ENCODE measurements around the gene MYBPC2. TPM values are rescaled to one million over a fixed set of nuclear protein-coding genes. Genes with fewer than 3 reads are reported as not detected.

The MYBPC2 gene
- total RNA-seq, 4 donors from 2014 or later: 0.29 TPM; not detected in 3

DNA sequence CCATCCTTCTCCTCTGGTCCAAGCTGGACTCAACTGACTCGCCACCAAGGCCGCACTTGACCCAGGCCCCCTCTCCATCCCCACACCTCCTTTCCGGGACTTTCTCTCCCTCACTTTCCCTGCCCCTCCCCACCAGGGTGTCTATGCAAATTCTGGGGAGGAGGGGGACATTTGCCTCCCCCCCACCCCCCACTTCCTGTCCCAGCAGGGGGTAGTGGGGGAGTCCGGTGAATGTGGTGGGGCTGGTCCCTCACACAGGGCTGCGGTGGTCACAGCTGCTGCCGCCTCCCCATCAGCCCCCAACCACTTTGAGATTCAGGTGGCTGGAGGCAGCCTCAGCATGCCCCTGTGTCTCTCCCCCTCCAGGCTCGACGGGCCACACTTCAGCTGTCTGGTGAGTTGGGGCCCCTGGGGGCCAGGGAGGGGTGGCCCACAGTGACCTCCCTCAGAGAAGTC lies 13.1 kb upstream of the MYBPC2 start:
- Histone ChIP-seq H3K4me3 (no peak overlapping the region), H3K27ac (no peak overlapping the region), H3K4me1 (peaks cover 11% of the 10 kb centered on the region), H3K9me3 (no peaks in the 10 kb centered on the region), H3K27me3 (peaks cover 63% of the 10 kb centered on the region), H3K36me3 (no peaks in the 10 kb centered on the region)
- DNase-seq (ENCODE audit: low spot score in 2 of 2): no peak
- TF ChIP-seq POLR2AphosphoS5 (IDR thresholded peaks at IDR 0.05) (no peak), POLR2A (IDR thresholded peaks at IDR 0.05) (no peak), EP300 (IDR thresholded peaks at IDR 0.05) (no peak)
- TF ChIP-seq, protein P1, sequence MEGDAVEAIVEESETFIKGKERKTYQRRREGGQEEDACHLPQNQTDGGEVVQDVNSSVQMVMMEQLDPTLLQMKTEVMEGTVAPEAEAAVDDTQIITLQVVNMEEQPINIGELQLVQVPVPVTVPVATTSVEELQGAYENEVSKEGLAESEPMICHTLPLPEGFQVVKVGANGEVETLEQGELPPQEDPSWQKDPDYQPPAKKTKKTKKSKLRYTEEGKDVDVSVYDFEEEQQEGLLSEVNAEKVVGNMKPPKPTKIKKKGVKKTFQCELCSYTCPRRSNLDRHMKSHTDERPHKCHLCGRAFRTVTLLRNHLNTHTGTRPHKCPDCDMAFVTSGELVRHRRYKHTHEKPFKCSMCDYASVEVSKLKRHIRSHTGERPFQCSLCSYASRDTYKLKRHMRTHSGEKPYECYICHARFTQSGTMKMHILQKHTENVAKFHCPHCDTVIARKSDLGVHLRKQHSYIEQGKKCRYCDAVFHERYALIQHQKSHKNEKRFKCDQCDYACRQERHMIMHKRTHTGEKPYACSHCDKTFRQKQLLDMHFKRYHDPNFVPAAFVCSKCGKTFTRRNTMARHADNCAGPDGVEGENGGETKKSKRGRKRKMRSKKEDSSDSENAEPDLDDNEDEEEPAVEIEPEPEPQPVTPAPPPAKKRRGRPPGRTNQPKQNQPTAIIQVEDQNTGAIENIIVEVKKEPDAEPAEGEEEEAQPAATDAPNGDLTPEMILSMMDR (IDR thresholded peaks at IDR 0.05): no peak
- 21% methylated on average over 8 of the region's 8 CpGs for WGBS

DNA sequence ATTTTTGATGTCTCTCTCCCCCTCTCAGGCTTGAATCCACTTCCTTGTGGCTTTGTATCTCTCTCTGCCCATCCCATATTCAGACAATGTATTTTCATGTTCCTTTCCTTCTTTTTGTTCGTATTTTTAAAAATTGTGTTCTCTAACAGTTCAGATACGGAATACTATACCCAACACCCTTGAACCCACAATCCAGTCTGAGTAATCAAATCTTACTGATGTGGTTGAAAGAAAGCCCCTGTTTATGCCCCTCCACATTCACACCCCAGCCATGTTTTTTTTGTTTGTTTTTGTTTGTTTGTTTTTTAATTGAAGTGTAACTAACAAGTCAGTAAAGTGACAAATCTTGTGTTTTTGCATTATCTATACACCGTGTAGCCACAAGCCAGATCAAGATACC lies 12.6 kb upstream of the MYBPC2 start:
- TF ChIP-seq, protein P1 (IDR thresholded peaks at IDR 0.05): no peak
- TF ChIP-seq POLR2A (IDR thresholded peaks at IDR 0.05) (no peak), EP300 (IDR thresholded peaks at IDR 0.05) (no peak), POLR2AphosphoS5 (IDR thresholded peaks at IDR 0.05) (no peak)
- DNase-seq (ENCODE audit: low spot score in 2 of 2): no peak
- Histone ChIP-seq H3K27me3 (peaks cover 63% of the 10 kb centered on the region), H3K9me3 (no peaks in the 10 kb centered on the region), H3K36me3 (no peaks in the 10 kb centered on the region), H3K4me3 (no peak overlapping the region), H3K27ac (no peak overlapping the region), H3K4me1 (peaks cover 11% of the 10 kb centered on the region)
- 39% methylated on average over 3 of the region's 3 CpGs for WGBS

DNA sequence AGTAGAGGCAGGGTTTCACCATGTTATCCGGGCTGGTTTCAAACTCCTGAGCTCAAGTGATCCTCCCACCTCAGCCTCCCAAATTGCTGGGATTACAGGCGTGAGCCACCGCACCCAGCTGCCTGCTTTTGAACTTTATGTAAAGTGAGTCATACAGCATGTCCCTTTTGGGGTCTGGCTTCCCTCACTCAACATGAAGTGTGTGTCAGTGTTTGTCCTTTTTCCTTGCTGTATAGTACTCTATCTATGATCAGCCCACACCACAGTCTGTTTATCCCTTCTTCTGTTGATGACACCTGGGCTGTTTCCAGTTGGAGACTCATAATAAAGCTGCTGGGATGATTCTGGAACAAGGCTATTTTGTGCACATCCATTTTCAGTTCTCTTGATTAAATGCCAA lies 11.9 kb upstream of the MYBPC2 start:
- Histone ChIP-seq H3K27ac (no peak overlapping the region), H3K9me3 (no peaks in the 10 kb centered on the region), H3K4me1 (peaks cover 11% of the 10 kb centered on the region), H3K27me3 (peaks cover 63% of the 10 kb centered on the region), H3K36me3 (no peaks in the 10 kb centered on the region), H3K4me3 (no peak overlapping the region)
- TF ChIP-seq, protein P1 (IDR thresholded peaks at IDR 0.05): no peak
- TF ChIP-seq POLR2AphosphoS5 (IDR thresholded peaks at IDR 0.05): no peak
- no peak for TF ChIP-seq POLR2A (IDR thresholded peaks at IDR 0.05)
- no peak for TF ChIP-seq EP300 (IDR thresholded peaks at IDR 0.05)
- DNase-seq (ENCODE audit: low spot score in 2 of 2): no peak
- 75% methylated on average over 3 of the region's 3 CpGs for WGBS

DNA sequence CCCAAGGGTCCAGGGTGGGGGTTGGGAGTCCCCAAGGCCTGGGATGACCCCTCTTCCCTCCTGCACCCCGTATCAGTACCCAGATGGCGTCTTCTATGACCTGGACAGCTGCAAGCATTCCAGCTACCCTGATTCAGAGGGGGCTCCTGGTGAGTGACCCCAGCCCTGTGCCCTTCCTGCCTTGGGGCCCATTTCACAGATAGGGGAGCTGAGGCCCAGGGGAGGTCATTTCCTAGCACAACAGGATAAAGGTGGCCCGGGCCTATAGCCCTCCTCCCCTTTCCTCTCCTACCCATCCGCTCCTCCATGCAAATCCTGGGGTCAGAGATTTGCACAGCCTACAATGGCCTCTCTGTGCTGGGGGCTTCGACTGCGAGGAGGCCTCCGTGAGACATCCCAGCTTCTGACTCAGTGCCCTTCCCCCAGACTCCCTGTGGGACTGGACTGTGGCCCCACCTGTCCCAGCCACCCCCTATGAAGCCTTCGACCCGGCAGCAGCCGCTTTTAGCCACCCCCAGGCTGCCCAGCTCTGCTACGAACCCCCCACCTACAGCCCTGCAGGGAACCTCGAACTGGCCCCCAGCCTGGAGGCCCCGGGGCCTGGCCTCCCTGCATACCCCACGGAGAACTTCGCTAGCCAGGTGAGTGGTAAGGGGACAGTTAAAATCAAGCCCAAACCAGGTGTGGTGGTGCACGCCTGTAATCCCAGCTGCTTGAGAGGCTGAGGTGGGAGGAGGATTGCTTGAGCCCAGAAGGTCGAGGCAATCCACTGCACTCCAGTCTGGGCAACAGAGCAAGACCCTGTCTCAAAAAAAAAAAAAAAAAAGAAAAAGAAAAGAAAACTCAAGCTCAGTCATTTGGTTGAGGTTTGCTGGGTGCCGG lies 10.1 kb upstream of the MYBPC2 start:
- H3K4me1 ChIP-seq: peaks cover 12% of the 10 kb centered on the region
- no peak overlapping the region for H3K4me3 ChIP-seq
- H3K36me3 ChIP-seq: no peaks in the 10 kb centered on the region
- H3K27me3 ChIP-seq: peaks cover 49% of the 10 kb centered on the region
- H3K27ac ChIP-seq: no peak overlapping the region
- 87% methylated on average over 15 of the region's 18 CpGs for WGBS
- TF ChIP-seq EP300 (IDR thresholded peaks at IDR 0.05): no peak
- TF ChIP-seq POLR2A (IDR thresholded peaks at IDR 0.05): no peak
- TF ChIP-seq, protein P1 (IDR thresholded peaks at IDR 0.05): no peak
- TF ChIP-seq POLR2AphosphoS5 (IDR thresholded peaks at IDR 0.05): no peak
- DNase-seq (ENCODE audit: low spot score in 2 of 2): no peak
- no peaks in the 10 kb centered on the region for H3K9me3 ChIP-seq

DNA sequence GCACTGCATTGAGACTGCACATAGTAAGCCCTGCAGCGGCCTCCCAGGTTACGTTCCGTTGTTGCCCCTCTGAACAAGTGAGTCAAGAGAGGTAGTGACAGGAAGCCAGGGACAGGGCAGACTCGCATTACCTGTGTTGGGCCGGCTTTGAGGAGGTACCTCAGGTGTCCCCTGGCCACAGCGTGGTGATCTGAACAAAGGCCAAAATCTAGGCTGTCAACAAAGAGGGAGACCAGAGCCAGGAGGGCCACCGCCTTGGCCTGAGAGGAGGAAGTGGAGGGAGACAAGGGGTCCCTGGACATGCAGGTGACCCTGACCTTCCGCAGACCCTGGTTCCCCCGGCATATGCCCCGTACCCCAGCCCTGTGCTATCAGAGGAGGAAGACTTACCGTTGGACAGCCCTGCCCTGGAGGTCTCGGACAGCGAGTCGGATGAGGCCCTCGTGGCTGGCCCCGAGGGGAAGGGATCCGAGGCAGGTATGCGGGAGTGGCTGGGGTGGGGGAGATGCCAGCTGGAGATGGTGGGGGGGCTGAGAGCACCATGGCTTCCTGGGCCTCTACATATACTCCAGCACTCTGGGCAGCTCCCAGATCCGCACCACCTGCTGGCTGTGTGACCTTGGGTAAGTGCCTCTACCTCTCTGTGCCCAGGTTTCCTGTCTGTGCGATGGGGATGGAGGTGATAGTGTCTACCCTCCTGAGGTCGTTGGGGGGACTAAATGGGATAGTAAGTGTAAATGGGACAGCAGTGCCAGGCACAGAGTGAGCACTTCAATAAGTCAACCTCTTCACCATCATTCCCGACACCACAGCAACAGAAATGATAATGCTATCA lies 9.2 kb upstream of the MYBPC2 start:
- H3K4me3 ChIP-seq: no peak overlapping the region
- DNase-seq (ENCODE audit: low spot score in 2 of 2): no peak
- H3K27me3 ChIP-seq: peaks cover 41% of the 10 kb centered on the region
- no peaks in the 10 kb centered on the region for H3K36me3 ChIP-seq
- H3K9me3 ChIP-seq: no peaks in the 10 kb centered on the region
- TF ChIP-seq, protein P1 (IDR thresholded peaks at IDR 0.05): no peak
- TF ChIP-seq POLR2AphosphoS5 (IDR thresholded peaks at IDR 0.05): no peak
- TF ChIP-seq POLR2A (IDR thresholded peaks at IDR 0.05): no peak
- no peak for TF ChIP-seq EP300 (IDR thresholded peaks at IDR 0.05)
- H3K27ac ChIP-seq: no peak overlapping the region
- peaks cover 16% of the 10 kb centered on the region for H3K4me1 ChIP-seq
- 80% methylated on average over 19 of the region's 22 CpGs for WGBS

Data from suprapubic skin (tissue), 4 donors.